Activated naive CD4-positive, alpha-beta T cell treated with anti-CD3 and anti-CD28 coated beads for 36 hours (primary cell): ENCODE data around the gene SLC12A6. TPM values are rescaled to one million over a fixed set of nuclear protein-coding genes. Genes with fewer than 3 reads are reported as not detected.

Experiments used
- CTCF ChIA-PET: fragments of 350-600 bp; sonication (Branson Sonifier 250); formaldehyde crosslinking; loops from one replicate; lab custom pipeline; 2021; ENCODE audit warnings: antibody characterized with exemption; lab: Charles Lee
- DNase-seq: peaks from one replicate; pipeline ENCODE4 v3.0.0-alpha.2; 2020
- H3K27ac Mint-ChIP-seq: one replicate; pipeline ENCODE4 v1.8.0; 2021; ENCODE audit warnings: mild to moderate bottlenecking, mixed read lengths
- H3K27me3 Mint-ChIP-seq: one replicate; pipeline ENCODE4 v1.8.0; 2021; ENCODE audit warnings: low read depth, mixed read lengths
- H3K36me3 Mint-ChIP-seq: one replicate; pipeline ENCODE4 v1.8.0; 2021; ENCODE audit warnings: low read depth, mixed read lengths
- H3K4me1 Mint-ChIP-seq: one replicate; pipeline ENCODE4 v1.8.0; 2021; ENCODE audit warnings: low read depth, mixed read lengths
- H3K4me3 Mint-ChIP-seq: one replicate; pipeline ENCODE4 v1.8.0; 2021; ENCODE audit warnings: mild to moderate bottlenecking, moderate library complexity, mixed read lengths
- H3K9me3 Mint-ChIP-seq: one replicate; pipeline ENCODE4 v1.8.0; 2021; ENCODE audit warnings: mixed read lengths
- intact Hi-C: fragments of 100-400 bp; cut with micrococcal nuclease; formaldehyde crosslinking; loops from one replicate; pipeline ENCODE4 v1.15.1; 2023
- total RNA-seq, 2 experiments: library from RNA; stranded (reverse); gene quantifications; one replicate each; pipeline ENCODE4 v1.2.3, GENCODE V29; 2021

The SLC12A6 gene
- total RNA-seq, 2 experiments from 2014 or later: 24.6 to 28.7 TPM

GRCh38 chr15:34336991-34337556 lies 507 bp downstream of the SLC12A6 start:
- Mint-ChIP-seq H3K9me3 (no peaks in the 10 kb centered on the region), H3K36me3 (peaks cover 31% of the 10 kb centered on the region), H3K27ac (peak overlapping the region; percentile 97), H3K27me3 (no peaks in the 10 kb centered on the region), H3K4me1 (peaks cover 60% of the 10 kb centered on the region), H3K4me3 (peak overlapping the region; percentile 95)
- CTCF ChIA-PET: interaction anchor here (0.7 to 2.7 kb wide), 7 partner anchors 9 to 96 kb away, joined by 3 to 9 read pairs (median 5); no protein-coding TSS in a partner anchor
- intact Hi-C loops: loop anchor here (1.0 to 5.0 kb wide), 5 partner anchors 9 to 1145 kb away; partner anchors contain the start of genes EMC7, FMN1, LPCAT4 and ZNF770
- DNase-seq: peak; percentile 53

- Mint-ChIP-seq H3K9me3 (no peaks in the 10 kb centered on the region), H3K27ac (peak overlapping the region; percentile 97), H3K4me3 (peak overlapping the region; percentile 95), H3K4me1 (peaks cover 59% of the 10 kb centered on the region), H3K36me3 (peaks cover 25% of the 10 kb centered on the region), H3K27me3 (no peaks in the 10 kb centered on the region)
- intact Hi-C loops: loop anchor here (2.0 to 5.0 kb wide), 2 partner anchors 652 to 1144 kb away; partner anchors contain the start of genes FMN1 and ZNF770
- peak; percentile 25 for DNase-seq
- CTCF ChIA-PET: interaction anchor here (0.9 to 2.2 kb wide), 6 partner anchors 8 to 251 kb away, joined by 3 to 9 read pairs (median 6); no protein-coding TSS in a partner anchor
Observed at GRCh38 chr15:34336231-34336990, 1.2 kb downstream of the SLC12A6 start.

DNA sequence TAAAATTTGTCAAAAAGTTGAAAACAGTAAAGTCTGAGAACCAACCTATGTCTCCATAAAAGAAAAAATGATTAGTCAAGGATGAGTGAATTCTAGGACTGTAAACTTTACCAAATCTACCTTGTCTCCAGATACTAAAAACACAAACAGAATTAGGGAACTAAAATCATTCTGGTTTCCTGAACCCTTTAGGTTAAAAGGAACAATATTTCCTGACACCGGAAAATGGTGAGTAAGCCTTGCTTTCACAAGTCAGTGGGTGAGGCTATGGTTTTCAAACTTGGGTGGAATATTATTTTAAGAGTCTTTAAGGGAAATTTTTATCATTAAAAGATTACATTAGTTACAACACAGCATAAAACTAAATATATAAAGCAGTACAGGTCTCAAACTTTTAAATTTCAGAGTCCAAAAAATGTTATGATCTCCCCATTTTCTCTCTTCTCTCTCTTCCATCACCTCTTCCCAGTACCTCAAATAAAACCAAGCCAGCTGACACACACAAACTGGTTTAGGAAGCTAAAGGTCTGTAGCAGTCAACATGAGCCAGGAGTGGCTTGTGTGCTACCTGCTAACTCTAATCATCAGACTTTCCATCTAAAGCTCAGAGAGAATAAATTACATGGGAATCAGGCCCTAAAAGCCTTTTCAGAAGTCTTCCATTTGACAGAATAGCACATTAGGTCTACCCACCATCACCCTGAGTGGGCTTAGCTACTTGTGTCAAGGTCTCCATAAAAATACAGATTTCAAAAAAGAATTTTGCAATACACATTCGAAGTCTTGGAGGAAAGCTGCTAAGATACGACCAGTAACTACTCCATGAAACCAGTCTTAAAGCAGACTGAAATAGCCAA lies 2.2 kb downstream of the SLC12A6 start:
- intact Hi-C loops: loop anchor here (2.0 to 5.0 kb wide), 3 partner anchors 297 to 1143 kb away; partner anchors contain the start of genes AVEN, FMN1 and ZNF770
- H3K9me3 Mint-ChIP-seq: no peaks in the 10 kb centered on the region
- no peaks in the 10 kb centered on the region for H3K27me3 Mint-ChIP-seq
- H3K4me3 Mint-ChIP-seq: peak overlapping the region; percentile 95
- H3K27ac Mint-ChIP-seq: peak overlapping the region; percentile 97
- CTCF ChIA-PET: interaction anchor here (0.5 to 2.2 kb wide), 4 partner anchors 8 to 252 kb away, joined by 4 to 9 read pairs (median 7); no protein-coding TSS in a partner anchor
- no peak for DNase-seq
- peaks cover 19% of the 10 kb centered on the region for H3K36me3 Mint-ChIP-seq
- peaks cover 60% of the 10 kb centered on the region for H3K4me1 Mint-ChIP-seq

- peak overlapping the region; percentile 97 for H3K27ac Mint-ChIP-seq
- peak overlapping the region; percentile 95 for H3K4me3 Mint-ChIP-seq
- H3K9me3 Mint-ChIP-seq: no peaks in the 10 kb centered on the region
- intact Hi-C loops: loop anchor here (1.0 to 5.0 kb wide), 3 partner anchors 95 to 1142 kb away; partner anchors contain the start of genes AVEN and FMN1
- DNase-seq: no peak
- CTCF ChIA-PET: interaction anchor here (2.4 kb wide), 1 partner anchor 93 kb away, joined by 15 read pairs; no protein-coding TSS in a partner anchor
- no peaks in the 10 kb centered on the region for H3K27me3 Mint-ChIP-seq
- peaks cover 12% of the 10 kb centered on the region for H3K36me3 Mint-ChIP-seq
- H3K4me1 Mint-ChIP-seq: peaks cover 58% of the 10 kb centered on the region
Observed at GRCh38 chr15:34334672-34335071, 2.9 kb downstream of the SLC12A6 start.

DNA sequence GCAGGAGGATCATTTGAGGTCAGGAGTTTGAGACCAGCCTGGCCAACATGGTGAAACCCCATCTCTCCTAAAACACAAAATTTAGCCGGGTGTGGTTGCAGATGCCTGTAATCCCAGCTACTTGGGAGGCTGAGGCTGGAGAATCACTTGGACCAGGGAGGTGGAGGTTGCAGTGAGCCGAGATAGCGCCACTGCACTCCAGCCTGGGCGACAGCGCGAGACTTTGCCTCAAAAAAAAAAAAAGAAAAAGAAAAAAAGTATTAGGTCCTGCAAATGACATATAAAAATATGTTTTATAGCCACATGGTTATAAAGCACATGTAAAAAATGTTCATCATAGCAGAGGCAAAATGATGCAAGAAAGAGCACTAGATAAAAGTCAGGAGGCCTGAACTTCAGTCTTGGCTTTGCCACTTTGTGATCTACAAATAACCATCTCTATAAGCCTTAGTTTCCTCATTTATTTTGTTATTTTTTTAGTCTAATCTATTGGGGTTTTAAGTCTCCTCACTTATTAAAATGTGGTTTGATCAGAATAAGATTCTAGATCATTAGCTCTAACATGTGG lies 4.9 kb downstream of the SLC12A6 start:
- peaks cover 59% of the 10 kb centered on the region for H3K4me1 Mint-ChIP-seq
- DNase-seq: no peak
- no peaks in the 10 kb centered on the region for H3K27me3 Mint-ChIP-seq
- peak overlapping the region; percentile 35 for H3K4me3 Mint-ChIP-seq
- H3K36me3 Mint-ChIP-seq: peaks cover 9% of the 10 kb centered on the region
- CTCF ChIA-PET: interaction anchor here (0.6 to 2.4 kb wide), 4 partner anchors 33 to 94 kb away, joined by 3 to 15 read pairs (median 4); partner anchors contain the start of gene LPCAT4
- peak overlapping the region; percentile 97 for H3K27ac Mint-ChIP-seq
- no peaks in the 10 kb centered on the region for H3K9me3 Mint-ChIP-seq
- intact Hi-C loops: no loop called here

DNA sequence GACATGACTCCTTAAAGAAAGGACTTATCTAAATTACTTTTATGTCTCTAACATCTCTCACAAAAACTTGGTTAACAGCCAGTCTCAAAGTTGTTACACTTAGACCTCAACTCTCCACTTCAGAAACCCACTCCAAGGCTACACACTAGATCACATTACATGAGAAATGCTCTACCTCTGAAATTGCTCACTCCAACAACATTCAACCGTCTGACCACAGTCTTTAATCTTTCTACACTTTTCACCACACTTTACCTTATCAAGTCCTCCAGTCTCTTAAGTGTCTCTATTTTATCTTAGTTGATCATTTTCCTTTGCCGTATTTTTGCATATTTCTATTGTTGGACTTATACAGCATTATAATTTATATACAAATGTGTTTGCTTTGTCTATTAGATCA lies 5.8 kb downstream of the SLC12A6 start:
- Mint-ChIP-seq H3K4me1 (peaks cover 65% of the 10 kb centered on the region), H3K27ac (peak overlapping the region; percentile 97), H3K27me3 (no peaks in the 10 kb centered on the region), H3K4me3 (peak overlapping the region; percentile 35), H3K9me3 (no peaks in the 10 kb centered on the region), H3K36me3 (peaks cover 5% of the 10 kb centered on the region)
- DNase-seq: no peak
- CTCF ChIA-PET: no interaction called here
- intact Hi-C loops: no loop called here

GRCh38 chr15:34330279-34330678 lies 7.3 kb downstream of the SLC12A6 start:
- peak overlapping the region; percentile 77 for H3K27ac Mint-ChIP-seq
- H3K27me3 Mint-ChIP-seq: no peaks in the 10 kb centered on the region
- no peak overlapping the region for H3K4me3 Mint-ChIP-seq
- H3K9me3 Mint-ChIP-seq: no peaks in the 10 kb centered on the region
- H3K4me1 Mint-ChIP-seq: peaks cover 69% of the 10 kb centered on the region
- CTCF ChIA-PET: interaction anchor here (0.7 to 1.7 kb wide), 5 partner anchors 38 to 120 kb away, joined by 3 to 5 read pairs (median 4); partner anchors contain the start of gene KATNBL1
- intact Hi-C loops: no loop called here
- peaks cover 3% of the 10 kb centered on the region for H3K36me3 Mint-ChIP-seq
- DNase-seq: no peak

GRCh38 chr15:34329006-34329405 lies 8.6 kb downstream of the SLC12A6 start:
- intact Hi-C loops: no loop called here
- H3K4me1 Mint-ChIP-seq: peaks cover 73% of the 10 kb centered on the region

GRCh38 chr15:34327906-34328305 lies 9.7 kb downstream of the SLC12A6 start:
- H3K27ac Mint-ChIP-seq: peak overlapping the region; percentile 91
- peaks cover 4% of the 10 kb centered on the region for H3K36me3 Mint-ChIP-seq
- no peaks in the 10 kb centered on the region for H3K9me3 Mint-ChIP-seq
- no peak for DNase-seq
- intact Hi-C loops: loop anchor here (1.0 kb wide), 2 partner anchors 9 to 10 kb away; partner anchors contain the start of gene SLC12A6
- peaks cover 71% of the 10 kb centered on the region for H3K4me1 Mint-ChIP-seq
- CTCF ChIA-PET: interaction anchor here (0.6 to 2.1 kb wide), 11 partner anchors 7 to 268 kb away, joined by 3 to 8 read pairs (median 4); partner anchors contain the start of genes LPCAT4, NOP10 and NUTM1
- no peaks in the 10 kb centered on the region for H3K27me3 Mint-ChIP-seq
- peak overlapping the region; percentile 62 for H3K4me3 Mint-ChIP-seq

More at GRCh38 chr15:34329006-34329405, 8.6 kb downstream of the SLC12A6 start:
- Mint-ChIP-seq H3K36me3 (peaks cover 3% of the 10 kb centered on the region), H3K9me3 (no peaks in the 10 kb centered on the region), H3K4me3 (peak overlapping the region; percentile 36), H3K27me3 (no peaks in the 10 kb centered on the region), H3K27ac (peak overlapping the region; percentile 91)
- no peak for DNase-seq
- CTCF ChIA-PET: interaction anchor here (0.6 to 2.1 kb wide), 10 partner anchors 9 to 259 kb away, joined by 3 to 8 read pairs (median 4); partner anchors contain the start of genes KATNBL1, LPCAT4, NOP10 and NUTM1

- Mint-ChIP-seq H3K27ac (peak overlapping the region; percentile 91), H3K4me3 (peak overlapping the region; percentile 26), H3K36me3 (peaks cover 2% of the 10 kb centered on the region), H3K27me3 (no peaks in the 10 kb centered on the region), H3K4me1 (peaks cover 62% of the 10 kb centered on the region), H3K9me3 (no peaks in the 10 kb centered on the region)
- CTCF ChIA-PET: interaction anchor here (0.6 to 0.9 kb wide), 3 partner anchors 14 to 85 kb away, joined by 3 read pairs; no protein-coding TSS in a partner anchor
- intact Hi-C loops: no loop called here
- DNase-seq: no peak
Observed at GRCh38 chr15:34325368-34325767, 12.2 kb downstream of the SLC12A6 start.

DNA sequence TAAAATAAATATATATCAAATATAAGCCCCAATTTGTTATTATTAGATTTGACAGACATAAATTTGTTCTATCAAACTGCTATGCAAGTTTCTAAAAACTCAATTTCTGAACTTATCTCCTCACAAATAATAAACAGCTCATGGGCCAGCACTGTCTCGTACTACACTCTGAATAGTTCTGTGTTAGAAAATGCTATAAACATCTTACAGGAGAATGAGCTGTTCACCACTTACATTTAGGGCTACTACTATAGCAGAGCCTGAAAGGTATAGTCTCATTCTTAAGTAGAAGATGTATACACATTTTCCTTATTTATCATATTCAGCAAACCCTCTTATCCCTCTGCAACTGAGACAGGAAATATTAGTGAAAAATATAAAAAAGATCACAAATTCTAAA lies 12.6 kb downstream of the SLC12A6 start:
- H3K27me3 Mint-ChIP-seq: no peaks in the 10 kb centered on the region
- CTCF ChIA-PET: interaction anchor here (0.9 kb wide), 1 partner anchor 83 kb away, joined by 3 read pairs; no protein-coding TSS in a partner anchor
- peaks cover 62% of the 10 kb centered on the region for H3K4me1 Mint-ChIP-seq
- no peak for DNase-seq
- intact Hi-C loops: no loop called here
- peak overlapping the region; percentile 26 for H3K27ac Mint-ChIP-seq
- H3K36me3 Mint-ChIP-seq: peaks cover 2% of the 10 kb centered on the region
- H3K9me3 Mint-ChIP-seq: no peaks in the 10 kb centered on the region
- no peak overlapping the region for H3K4me3 Mint-ChIP-seq
